HG03045 (cell line): ENCODE data around the gene HSP90AB1.
A peak's percentile ranks its signal among the peaks of the same experiment; 100 is the strongest.

Experiments
- ATAC-seq: cut with Tn5 transposase; IDR thresholded peaks from one replicate; pipeline ENCODE4 v1.9.1; 2021; ENCODE audit warnings: mild to moderate bottlenecking, moderate library complexity; ENCODE audit not compliant: unreplicated experiment

Gene HSP90AB1

DNA sequence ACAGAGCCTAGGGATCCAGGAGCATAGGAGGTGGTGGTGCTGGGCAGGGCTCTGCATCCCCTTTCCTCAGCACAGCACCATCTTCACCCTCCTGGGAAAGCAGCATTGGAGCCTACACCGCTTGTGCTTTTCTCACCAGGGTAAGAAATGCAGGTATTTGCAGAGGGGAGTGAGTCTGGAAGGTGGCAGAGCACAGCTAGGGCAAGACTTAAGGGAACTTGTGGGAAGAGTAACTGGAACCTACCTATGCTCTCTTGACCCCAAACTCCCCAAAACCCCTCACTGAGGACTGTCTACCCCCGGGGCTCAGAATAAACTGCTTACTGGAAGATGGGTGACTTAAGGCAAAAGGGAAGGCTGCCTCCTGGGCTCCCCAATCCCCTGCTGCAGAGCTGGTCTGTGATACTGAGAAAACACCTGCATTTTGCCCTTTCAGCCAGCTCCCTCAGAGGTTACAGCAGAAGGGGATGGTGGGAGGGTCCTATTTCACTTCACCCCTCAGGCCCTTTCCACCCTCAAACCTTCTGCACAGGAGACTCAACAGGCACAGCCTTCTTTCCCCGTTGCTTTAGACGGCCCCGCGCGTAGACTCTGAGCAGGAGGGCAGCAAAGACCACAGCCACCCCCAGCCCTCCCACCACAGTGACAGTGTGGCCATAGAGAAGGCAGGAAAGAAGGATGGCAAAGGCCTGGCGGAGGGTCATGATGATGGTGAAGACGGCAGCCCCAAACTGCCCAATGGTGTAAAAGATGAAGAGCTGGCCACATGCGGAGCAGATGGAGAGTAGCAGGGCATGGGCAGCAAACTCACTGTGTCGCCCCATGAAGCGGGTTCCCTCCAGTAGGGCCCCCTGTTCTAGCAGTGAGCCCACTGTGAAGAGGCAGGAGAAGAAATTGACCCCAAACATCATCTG, 7.5 kb downstream of the HSP90AB1 start:
- ATAC-seq = no peak

- ATAC-seq = no peak
Measured at GRCh38 chr6:44255105-44255808, 8.4 kb downstream of the HSP90AB1 start.

DNA sequence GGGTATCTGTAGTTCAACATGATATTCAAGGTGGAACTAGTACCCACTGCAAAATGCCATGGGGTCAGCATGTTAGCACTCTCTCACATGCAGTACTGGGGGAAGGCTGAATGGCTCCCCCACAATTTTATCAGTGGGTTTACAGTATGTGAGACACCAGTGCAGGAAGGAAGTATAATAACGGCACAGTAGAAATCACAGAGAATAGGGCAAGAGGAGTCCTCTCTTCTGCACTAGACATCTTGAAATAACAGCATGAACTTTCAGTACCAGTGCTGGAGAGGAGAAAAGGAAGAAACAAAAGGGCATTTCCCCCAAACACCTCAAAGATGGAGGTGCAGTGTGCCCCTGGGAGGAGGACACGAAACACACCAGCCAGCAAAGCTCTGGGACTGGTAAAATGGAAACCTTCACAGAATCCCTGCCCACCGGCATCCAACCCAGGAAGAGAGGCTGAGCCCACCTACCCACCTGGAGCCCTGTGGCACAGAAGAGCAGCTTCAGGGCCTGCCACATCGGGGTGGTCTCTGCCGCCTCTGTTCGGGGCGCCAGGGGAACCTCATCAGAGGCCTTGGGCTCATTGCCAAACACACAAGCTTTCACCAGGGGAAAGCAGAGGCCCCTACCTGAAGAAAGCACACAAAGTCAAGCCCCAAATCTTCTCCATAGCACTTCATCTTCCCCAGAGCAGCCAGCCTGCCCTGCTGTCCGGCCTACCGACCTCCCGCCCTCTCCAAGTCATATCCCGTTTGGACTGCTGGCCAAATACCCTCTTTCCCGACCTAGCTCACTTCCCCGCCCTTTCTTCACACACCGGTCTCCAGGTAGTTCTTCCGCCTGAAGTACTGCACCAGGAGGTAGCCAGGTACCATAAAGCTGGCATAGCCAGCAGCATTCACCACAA, 9.2 kb downstream of the HSP90AB1 start:
- no peak for ATAC-seq

- ATAC-seq = peak; percentile 17
Measured at GRCh38 chr6:44256775-44257024, 9.8 kb downstream of the HSP90AB1 start.

DNA sequence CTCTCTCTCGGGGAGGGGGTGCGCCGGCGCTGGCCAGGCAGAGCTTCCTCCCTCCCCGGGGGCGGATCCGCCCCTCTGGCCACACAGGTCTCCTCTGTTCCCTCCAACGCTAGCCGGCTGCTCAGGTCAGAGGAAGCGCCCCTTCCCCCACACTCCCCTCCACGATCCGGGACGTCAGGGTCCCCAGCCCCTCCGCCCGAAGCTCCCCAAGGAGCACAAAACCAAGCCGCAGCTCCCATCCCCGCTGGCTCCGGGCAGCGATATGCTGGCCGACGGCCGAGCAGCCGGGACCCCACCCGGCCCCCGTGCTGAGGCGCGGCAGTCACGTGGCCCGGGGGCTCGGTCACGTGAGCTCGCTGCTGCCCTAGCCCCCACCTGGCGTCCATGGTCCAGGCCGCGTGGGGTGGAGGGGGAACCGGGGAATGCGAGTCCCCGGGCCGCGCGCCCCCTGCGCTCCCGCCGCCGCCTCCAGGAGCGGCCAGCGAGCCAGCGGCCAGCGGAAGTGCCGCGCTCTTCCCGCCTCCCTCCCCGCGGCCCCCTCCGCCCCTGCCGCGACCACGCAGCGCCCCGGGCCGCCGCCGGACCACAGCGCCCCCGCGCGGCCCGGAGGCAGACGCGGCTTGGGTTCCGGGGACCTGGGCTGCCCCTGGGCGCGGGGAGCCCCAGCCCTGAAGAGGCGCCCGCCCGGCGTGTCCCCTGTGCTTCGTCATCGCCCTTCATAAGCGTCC, 10.3 kb downstream of the HSP90AB1 start, which contains the start of gene SLC35B2:
Gene SLC35B2 (minus strand): TSS at position 504 of the 728 bp plus-strand sequence. CDS start 118 bp downstream, at position 386.
- ATAC-seq = peak; percentile 56

GRCh38 chr6:44257753-44258324, 10.9 kb downstream of the HSP90AB1 start:
- ATAC-seq = peak; percentile 16

- no peak for ATAC-seq
Measured at GRCh38 chr6:44258325-44258863, 11.5 kb downstream of the HSP90AB1 start.

GRCh38 chr6:44258921-44259320, 12.0 kb downstream of the HSP90AB1 start:
- ATAC-seq = no peak

GRCh38 chr6:44260011-44260410, 13.1 kb downstream of the HSP90AB1 start:
- ATAC-seq = no peak

- no peak for ATAC-seq
Measured at GRCh38 chr6:44260451-44261297, 13.8 kb downstream of the HSP90AB1 start.

DNA sequence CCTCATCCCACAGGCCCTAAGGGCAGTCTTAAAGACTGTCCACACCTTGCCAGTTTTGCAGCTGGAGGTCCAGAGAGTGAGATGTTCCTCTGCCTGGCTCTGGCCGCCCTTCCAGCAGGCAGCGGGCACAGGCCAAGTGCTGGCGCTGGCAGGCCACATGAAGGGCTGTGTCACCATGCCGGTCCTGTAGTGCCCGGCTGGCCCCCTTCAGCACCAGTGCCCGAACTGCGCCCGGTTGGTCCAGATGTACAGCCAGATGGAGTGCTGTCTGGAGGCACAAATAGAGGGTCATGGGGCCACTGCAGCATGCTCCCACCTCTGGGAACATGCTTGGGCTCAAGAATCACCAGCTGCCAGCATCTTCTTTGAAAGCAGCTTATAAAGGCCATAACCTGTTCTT, 14.7 kb downstream of the HSP90AB1 start:
- ATAC-seq = no peak

DNA sequence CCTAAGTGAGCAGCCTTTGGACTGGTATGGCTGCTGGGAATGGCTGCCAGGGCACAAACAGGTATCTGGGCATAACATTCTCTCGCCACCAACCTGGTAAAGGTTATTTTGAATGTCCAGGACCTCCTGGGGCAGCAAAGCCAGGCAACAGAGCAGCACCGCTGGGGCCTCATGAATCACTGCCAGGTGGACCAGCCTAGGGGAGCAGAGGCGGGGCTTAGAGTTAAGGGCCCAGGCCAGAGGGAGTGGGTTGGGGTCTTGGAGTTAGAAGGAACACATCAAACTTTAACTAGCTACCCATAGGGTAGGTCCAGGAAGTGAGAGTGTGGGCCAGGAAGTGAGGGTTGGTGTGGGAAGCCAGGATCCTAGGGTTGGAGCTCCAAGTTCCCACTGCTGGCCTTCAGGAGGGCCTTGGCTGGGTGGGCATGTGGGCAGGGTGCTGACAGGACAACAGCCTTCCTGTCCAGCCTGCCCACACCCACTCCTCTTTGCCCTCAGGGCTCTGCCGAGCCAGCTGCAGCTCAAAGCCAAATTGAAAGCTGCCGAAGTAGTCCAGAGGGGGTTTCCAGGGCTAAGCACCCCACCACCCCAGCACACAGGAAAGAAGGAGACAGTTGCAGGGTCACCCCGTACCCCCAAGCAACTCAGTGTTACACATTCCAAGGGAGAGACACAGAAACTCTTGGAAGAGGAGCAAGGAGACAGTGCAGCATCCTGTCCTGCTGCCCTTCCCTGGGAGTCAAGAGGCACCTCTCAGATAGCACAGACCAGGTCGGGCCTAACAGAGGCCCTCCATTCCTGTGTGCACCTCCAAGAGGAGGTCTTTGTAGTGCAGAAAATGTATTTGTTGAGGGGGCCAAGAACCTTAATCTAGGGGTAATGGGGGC, 15.8 kb downstream of the HSP90AB1 start:
- no peak for ATAC-seq

- no peak for ATAC-seq
Measured at GRCh38 chr6:44263354-44264100, 16.6 kb downstream of the HSP90AB1 start.

DNA sequence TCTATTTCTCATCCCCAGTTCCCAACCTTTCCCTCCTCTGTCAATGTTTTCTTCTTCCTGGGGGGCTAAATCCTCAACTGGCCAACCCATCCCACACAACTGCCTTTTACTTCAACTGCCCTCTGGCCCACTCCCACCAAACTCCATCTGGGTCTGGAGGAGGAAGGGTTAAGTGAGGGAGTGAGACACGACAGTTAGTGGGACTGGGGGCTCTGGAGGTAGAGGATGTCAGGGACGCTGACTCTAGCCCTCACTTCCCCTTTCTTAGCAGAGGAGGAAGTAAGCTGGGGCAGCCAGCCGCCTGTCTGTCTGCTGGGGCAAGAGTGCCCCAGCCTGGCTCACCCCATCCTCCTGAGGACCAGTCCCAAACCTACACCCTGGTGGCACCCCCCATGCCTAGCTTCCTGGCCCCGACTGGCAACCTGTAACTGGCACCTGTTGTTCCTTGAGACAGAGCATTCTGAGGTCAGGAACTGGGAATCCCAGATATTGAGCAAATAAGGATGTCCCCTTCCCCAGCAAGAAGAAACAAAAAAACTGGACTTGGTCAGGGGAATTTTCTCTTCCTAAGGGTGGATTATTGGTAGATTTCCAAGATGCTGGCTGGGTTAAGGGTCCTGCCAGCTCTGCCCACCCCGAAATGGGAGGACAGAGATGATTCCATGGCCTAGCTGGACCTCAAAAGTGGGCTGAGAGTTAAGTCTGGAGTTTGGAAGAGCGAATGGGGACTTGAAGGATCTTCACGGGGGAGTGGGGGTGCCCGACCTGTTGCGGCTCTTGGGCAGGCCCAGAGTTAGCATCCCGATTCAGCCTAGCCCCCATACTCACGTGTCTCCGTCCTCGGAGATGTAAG, 17.5 kb downstream of the HSP90AB1 start:
- peak; percentile 25 for ATAC-seq

GRCh38 chr6:44265007-44265721, 18.3 kb downstream of the HSP90AB1 start, which contains the start of gene NFKBIE:
NFKBIE (minus strand) TSS chr6:44265551; CDS start chr6:44265346, 205 bp downstream.
- ATAC-seq = peak; percentile 42
